GM18858 (cell line): ENCODE measurements around the gene GALNT2.

ENCODE experiments used
- ATAC-seq: cut with Tn5 transposase; IDR thresholded peaks from one replicate; pipeline ENCODE4 v1.9.1; 2021; ENCODE audit not compliant: unreplicated experiment

Gene GALNT2

DNA sequence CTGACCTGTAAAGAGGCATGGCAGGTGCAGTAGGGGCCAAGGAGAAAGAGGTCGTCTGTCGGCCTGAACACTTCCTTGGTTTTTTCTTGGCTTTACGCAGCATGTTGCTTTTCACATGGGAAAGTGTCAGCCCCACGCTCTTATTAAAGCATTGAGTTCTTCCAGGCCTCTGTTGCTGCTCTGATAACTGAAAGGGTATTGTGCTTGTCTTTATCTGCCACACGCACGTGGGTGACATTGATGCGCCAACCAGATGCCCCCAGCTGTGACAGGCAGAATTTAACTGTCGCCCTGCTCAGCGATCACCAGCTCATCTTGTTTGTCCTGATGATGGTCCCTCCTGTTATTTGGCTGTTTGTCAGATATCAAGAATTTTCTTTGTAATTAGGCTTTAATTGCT lies 76.5 kb downstream of the GALNT2 start:
- ATAC-seq = no peak

DNA sequence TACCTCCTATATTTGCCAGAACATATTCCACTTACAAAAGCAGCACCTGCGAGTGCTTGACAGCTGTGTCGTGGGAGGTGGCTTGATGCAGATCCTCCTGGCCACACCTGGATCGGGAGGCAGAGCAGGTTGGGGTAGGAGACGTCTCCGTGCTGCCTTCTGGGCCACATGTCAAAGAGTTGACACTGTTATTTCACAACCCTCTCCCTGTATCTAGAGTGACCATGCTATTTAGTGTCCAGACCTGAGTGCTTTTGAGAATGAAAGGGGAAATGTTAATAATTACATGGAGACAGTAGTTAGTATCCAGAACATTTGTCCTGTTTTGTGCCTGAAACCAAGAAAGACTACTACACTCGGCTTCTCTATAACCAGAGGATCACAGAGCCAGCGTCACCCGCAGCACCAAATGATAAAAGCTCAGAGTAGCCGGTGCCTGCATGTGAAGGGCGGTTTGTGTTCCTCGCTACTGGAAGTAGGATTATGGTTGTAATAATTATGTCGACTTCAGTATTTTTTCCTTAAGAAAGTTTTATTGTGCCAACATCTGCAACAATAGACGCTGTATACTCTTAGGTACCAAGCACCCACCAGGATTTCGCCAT lies 77.1 kb downstream of the GALNT2 start:
- no peak for ATAC-seq

DNA sequence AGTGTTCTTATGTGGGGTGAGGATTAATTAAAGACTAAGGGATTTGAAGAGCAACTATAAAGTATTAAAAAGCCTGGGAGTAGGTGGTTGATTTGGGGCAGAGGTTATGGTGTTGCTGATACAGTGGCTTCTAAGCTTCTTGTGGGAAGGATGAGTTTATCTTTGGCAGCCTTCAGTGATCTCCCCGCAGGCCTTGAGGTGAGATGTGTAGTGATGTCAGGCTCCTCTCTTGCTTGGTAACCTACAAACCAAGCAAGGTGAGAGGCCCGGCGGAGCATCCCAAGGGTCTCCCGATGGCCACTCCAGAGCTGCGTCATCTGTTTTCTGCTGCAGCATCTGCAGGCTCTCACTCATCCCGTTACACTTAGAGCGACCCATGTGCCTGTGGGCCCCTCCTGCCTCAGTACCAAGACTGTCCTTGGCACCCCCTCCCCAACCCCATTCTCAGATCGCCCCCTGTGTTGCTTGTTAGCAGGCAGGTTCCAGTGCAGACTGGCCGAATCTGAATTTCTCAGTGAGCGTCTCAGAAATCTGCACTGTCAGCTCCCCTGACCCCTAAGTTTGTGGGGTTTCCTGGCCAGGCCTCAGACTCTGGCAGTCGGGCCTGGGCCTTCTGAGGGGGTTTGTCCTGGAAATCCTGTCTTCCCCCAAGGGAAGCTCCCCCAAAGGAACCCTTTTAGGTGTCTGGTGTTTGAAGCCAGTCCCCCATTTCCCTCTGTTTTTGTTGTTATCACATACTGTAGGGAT lies 77.9 kb downstream of the GALNT2 start:
- ATAC-seq = no peak

DNA sequence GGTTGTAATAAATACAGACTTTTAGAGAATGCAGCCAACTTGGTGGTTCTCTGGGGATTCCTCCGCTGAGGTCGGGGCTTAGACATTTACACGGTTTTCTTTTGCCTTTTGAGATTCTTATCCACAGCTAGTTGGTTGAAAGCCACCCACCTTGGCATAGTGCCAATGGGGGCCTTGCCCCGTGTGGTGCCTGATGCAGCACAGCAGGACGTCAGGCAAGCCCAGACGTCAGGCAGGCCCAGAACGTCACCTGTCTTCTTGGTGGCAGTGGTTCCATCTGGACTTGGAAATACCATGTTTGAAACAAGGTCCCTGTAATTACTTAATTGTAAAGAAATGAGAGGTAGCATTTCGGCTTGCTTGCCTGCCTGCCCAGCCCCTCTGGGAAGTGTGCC lies 78.5 kb downstream of the GALNT2 start:
- ATAC-seq = no peak

DNA sequence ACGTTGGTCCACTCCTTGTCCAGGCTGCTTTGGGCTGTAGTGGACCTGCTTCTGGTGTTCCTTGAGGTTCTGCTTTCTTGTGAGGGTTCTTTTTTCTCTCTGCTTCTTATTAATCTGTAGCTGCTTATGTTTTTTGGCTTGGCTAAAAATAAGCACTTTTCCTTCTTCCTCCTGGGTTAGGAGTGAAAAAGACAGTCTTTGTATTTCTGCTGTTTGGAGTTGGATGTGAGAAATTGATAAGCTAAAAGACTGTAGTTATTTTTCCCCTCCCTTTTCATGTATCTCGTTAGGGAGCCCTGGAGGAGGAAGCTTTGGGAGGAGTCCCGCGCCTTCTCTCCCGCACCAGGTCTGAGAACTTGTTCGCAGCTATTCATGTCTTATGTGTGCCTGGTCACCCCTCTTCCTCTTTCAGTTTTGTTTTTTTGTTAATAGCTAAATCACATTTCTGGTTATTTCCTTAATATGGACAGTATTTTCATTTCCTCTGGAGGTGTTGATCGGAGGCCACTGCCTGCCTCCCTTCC lies 79.0 kb downstream of the GALNT2 start:
- ATAC-seq = no peak

DNA sequence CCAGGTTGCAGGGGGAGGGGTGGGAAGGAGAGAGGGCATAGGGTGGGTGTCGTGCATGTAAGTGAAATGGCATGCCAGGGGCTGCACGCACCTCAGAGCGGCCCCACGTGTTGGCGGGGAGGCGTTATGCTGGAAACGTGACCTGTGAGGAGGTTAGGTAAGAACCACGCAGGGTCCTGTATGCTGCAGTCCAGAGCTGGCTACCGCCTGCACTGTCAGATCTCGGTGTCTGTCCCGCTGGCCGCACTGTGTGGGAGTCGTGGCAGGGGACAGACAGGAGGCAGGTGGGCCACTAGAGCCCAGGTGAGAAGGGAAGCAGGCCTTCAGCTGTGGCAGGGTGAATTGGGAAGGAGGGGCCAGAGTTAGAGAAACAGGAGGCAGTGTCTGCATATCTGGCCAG lies 79.7 kb downstream of the GALNT2 start:
- ATAC-seq = no peak

DNA sequence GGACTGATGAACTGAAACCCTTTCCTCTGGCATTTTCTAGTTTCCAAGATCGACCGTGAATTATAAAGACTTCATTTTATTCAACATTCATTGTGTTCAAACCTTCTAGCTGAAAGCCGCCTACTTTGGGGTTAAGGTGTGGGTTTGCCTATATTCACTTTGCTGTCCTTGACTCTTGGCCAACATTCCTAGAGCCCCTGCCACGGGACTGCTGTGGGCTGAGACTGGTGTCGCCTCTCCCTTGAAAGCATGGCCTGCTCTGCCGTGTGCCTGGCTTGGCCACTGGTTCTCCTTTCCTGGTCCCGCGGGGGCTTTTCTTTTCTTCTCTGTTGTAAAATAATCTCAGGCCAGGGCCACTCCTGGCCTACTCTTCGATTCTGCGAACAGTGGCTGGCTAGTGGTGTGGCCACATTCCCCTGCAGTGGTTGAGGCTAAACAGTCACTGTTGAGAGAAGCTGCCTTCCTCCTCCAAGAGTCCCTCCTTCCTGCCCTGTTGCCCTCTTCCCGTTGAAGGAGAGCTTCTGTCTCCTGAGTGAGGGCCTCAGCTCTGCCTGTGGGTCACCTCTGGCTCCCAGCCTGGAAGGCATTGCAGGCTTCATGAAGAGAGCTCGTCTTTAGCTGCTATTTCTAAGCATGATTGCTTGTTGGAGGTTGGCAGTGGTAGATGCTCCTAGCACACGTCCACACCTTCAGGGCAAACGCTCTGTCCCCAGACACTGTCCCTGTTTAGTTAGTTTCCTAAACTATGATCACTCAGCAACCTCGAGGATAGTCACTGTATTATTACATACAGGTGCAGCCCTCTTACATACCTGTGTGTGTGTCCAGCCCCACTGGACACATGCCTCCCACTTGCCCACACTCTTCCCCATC lies 80.5 kb downstream of the GALNT2 start:
- ATAC-seq = no peak

DNA sequence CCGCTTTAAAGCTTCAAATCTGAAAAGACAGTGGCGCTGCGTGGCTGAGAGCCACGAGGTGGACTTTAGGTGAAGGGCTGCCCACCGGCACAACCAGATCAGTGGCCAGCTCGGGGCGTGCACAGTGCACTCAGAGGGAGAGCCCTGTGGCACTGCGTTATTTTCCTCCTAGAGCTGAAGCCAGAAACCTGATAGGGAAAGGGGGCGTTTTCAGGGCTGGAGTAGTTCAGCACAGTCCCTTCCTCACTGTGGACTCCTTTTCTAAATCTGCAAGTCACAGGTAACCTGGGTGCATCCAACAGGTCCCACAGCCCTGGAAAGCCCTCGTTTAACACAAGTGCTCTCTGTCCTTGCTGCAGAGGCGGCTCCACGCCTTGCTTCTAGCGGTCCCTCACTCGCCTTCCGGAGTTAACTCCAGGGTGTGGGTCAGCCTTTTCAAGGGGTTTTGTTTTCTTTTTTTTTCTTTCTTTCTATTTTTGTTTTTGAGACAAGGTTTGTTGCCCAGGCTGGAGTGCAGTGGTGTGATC lies 81.2 kb downstream of the GALNT2 start:
- no peak for ATAC-seq

DNA sequence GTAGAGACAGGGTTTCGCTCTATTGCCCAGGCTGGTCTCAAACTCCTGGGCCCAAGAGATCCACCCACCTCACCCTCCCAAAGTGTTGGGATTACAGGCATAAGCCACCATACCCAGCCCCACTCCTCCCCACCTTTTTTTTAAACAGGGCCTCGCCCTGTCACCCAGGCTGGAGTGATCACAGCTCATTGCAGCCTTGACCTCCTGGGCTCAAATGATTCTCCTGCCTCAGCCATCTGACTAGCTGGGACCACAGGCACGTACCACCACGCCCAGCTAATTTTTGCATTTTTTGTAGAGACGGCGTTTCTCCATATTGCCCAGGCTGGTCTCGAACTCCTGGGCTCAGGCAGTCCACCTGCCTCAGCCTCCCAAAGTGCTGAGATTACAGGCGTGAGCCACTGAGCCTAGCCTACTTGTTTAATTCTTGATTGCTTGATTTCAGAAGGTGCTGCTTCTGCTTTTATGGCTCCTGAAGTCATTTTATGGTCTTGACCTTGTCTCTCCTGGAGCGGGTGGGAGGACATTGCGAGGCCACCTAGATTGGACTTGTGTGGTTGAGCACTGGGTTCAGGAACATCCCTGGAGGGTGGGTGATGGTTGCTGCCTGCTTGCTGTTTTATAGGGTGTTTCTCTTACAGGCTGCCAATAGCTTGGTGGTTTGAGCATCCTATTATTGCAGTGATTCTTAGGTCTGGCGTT lies 81.9 kb downstream of the GALNT2 start:
- ATAC-seq = no peak

DNA sequence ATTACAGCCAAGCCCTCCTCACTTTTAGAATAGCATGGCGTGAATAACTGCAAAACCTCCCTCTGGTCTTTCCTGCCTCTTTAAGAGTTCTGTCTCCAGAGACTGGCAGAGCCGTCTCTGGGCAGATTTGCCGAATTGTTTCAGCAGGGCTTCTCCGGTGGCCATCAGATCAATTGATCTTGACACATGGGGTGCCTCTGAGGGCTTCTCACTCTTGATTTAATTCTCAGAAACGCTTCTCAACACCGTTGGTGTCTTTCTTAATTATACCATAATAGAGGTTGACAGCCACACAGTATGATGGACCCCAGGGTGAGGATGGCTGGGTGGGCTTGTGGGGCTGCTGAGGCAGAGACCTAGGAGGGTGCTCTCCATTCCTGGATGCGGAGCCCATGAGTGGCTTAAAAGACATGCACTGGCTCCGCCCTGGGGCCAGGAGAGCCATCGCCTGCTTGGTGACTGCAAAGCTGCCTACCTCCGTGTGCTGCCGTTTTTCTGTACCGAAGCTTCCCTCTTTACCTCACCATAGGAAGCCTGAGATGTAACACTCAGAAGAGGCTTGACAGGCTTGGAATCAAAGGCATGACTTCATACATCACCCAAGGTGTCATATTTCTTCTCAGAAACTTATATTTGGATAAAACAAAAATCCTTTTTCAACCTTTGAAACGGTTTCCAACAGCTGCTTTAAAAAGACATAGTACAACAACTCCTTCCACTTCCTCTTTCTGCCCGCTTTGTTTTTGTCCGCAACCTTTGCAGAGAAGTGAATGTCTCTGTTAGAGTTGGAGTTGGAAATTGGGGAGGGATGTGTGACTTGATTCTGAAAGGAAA lies 82.9 kb downstream of the GALNT2 start:
- ATAC-seq = peak; percentile 62

DNA sequence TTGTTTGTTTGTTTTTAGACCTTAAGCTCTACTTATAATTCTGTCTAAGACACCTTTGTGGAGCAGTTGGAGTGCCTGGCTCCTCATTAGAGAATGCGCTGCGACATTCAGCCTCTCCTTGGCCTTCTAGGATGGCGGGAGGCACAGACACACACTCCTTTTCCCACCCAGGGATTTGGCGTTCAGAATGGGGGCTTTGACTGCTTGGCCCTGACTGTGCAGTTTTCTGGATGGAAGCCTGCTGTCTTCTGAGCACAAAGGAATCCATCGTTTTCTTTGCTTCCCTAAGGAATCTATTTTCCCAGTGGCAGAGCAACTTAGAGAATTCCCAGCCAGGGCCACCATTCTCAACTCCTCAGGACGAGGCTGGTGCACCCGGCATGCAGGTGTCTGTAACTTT lies 83.6 kb downstream of the GALNT2 start:
- no peak for ATAC-seq

DNA sequence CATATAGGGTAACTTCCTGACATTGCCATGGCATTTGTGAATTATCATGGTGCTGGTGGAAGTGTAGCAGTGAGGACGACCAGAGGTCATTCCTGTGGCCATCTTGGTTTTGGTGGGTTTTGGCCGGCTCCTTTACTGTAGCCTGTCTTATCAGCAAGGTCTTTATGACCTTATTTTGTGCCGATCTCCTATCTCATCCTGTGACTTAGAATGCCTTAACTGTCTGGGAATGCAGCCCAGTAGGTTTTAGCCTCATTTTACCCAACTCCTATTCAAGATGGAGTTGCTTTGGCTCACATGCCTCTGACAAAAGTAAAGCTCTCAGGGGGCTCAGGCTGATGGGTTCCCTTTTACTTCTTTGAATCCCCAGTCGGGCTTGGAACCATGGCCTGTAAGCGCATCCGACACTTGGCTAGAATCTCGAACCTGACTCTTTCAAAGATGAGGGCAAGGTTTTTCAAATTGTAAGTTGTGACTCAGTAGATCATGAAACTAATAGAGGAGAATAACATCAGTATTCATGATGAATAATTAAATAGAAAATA lies 85.0 kb downstream of the GALNT2 start:
- ATAC-seq = no peak

DNA sequence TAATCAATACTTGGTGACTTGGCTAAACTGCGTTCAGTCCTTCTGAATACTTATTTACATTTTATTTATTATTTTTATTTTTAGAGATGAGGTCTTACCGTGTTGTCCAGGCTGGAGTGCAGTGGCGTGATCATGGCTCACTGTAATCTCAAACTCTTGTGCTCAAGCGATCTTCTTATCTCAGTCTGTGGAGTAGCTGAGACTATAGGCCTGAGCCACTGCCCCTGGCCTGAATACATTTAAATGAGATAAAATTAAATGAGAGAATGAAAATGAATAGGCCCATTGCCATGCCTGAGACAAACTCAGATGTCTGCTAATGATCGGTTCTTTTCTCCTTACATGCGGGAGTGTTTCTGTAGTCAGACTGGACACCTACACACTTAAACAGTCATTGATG lies 86.0 kb downstream of the GALNT2 start:
- no peak for ATAC-seq

DNA sequence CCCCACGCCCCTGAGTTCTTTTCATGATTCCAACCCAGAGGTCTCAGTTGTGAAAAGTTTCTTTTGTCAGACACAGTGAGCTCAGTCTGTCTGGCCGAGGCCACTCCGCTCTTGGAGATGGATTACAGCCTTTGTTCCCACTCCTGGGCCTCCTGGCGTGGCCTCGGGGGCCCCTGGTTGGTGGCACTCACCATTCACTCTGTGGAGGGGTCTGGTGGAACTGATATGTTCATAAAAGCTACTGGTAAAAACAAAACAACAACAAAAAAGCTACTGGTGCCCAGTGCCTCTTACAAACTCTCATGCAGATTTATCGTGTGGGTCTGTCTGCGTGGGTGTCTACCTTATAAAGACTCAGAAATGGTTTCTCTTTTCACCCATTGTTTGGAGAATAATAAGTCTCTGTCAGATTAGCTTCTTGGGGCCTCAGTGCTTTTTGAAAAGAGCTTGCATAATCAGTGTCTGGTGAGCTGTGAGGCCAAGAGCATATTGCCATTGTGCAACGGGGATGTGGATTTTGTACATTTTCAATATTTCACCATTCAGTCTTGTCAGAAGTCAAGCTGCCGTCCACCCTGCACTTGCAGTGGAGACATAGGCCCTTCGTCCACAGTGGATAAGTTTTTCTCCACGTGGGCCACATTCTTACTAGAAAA lies 86.7 kb downstream of the GALNT2 start:
- ATAC-seq = no peak

DNA sequence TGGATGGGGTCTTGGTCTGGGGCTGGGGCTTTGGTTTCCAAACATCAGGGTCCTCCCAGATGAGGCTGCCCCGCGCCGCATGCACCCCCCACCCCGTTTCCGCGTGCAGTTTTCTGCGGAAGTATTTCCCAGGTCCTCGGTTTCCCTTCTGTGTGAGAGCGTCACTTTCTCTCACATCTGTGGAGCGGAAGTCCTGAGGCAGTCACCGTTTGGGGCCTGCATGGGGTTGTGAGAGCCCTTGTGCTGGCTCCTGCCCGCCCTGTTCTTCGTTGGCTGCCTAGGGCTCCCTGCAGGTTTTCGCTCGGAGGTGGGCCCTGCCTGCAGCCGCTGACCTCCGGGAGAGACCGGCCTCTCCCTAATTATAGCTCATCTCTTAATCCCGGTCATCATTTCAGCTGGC lies 88.0 kb downstream of the GALNT2 start:
- no peak for ATAC-seq

DNA sequence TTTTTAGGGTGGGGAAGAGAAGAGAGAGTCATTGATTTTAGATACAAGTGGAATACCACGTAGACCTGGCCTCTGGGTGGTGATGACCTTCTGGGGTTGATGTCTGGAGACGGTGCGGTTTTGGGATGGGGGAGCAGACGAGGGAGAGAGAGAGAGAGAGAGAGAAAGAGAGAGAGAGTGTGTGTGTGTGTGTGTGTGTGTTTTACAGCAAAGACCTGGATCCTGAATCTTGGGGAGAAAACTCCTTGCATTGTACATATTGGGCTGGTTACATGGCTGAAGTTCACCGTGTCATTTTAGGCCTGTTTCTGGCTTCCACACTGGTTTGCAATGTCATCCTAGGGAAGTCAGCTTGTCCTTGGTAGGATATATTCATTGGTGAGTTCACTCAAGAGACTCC lies 89.0 kb downstream of the GALNT2 start:
- ATAC-seq = no peak

DNA sequence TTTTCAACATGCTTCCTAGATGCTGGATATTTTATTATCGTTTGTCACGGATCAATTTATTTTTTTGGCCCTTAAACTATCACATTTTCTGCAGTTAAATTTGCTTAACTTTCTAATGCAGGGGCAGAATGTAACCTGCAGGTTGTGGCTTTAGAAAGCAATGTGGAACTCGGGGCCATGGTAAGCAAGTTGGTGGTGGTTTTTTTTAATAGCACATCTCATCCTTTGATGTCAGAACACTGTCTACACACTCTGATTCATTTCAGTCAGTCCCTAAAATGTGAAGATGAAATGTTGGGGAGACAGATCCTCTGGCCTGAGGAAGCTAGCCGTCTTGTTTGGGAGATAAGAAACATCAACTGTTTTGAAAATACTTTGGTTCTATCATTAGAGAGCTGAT lies 89.5 kb downstream of the GALNT2 start:
- ATAC-seq = no peak

DNA sequence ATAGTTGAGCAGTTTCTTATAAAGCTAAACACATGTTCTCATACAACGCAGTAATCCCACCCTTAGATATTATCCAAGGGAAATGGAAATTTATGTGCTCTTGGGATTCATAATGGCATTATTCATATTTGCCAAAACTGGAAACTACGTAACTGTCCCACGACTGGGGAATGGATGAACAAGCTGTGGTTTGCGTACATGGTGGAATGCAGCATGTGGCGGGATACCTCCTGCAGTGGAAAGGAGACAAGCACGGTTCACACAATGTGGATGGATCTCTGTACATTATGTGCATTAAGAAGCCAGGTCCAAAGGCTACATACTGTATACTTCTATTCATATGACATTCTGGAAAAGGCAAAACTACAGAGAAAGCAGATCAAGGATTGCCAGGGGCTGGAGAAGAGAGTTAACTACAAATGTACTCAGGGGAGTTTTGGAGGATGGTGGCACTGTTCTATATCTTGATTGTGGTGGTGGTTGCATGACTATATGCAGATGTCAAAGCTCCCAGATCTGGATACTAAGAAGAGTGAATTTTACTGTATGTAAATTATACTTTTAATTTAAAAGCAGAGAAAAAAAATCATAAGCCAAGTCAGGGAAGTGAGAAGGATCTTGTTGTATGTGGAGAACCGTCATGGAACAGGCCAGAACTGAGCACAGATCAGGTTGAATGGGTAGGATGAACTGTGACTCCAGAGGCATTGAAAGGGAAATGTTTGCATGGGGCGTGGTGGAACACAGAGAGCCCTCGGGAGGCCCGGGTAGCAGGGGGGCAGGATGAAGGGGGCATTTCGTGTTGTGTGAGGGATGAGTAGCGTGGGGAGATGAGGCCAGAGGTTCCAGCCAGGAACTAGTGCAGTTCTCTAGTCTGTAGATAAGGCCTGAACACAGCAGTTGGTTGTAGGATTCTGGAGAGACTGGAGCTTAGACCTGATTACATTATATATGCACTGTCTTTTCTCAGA lies 90.7 kb downstream of the GALNT2 start:
- ATAC-seq = no peak
